Measurements from ENCODE around the gene MYO1D.
A peak's percentile ranks its signal among the peaks of the same experiment; 100 is the strongest.
"Not testable (repeated sequence)": the region's sequence is repeated elsewhere in the genome, so short reads cannot be mapped to it uniquely, and the experiment has no call there.

Gene MYO1D

DNA sequence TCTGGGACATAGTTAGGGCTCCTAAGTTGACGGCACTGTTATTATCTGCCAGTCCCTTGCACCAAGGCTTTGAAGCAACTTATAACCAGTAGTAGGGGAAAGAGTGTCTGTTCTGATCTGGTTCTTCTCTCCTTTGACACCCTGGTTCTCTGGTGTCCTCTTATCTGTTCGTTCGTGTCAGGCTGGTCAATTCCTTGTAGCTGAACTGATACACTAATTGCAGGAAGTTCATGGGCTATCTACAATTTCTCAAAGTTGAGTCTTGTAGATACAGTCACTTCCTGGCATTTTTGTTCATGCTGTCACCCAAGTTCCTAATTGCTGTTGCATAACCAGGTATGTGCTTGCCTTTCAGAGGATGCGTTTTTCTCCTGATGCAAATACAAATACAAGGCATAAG is 17.3 kb upstream of the MYO1D start:
- no peak for DNase-seq (ENCODE audit: low spot score)

DNA sequence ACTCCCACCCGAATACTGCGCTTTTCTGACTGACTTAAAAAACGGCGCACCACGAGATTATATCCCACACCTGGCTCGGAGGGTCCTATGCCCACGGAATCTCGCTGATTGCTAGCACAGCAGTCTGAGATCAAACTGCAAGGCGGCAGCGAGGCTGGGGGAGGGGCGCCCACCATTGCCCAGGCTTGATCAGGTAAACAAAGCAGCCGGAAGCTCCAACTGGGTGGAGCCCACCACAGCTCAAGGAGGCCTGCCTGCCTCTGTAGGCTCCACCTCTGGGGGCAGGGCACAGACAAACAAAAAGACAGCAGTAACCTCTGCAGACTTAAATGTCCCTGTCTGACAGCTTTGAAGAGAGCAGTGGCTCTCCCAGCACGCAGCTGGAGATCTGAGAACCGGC is 10.5 kb upstream of the MYO1D start:
- DNase-seq (ENCODE audit: low spot score) = not testable (repeated sequence)

DNA sequence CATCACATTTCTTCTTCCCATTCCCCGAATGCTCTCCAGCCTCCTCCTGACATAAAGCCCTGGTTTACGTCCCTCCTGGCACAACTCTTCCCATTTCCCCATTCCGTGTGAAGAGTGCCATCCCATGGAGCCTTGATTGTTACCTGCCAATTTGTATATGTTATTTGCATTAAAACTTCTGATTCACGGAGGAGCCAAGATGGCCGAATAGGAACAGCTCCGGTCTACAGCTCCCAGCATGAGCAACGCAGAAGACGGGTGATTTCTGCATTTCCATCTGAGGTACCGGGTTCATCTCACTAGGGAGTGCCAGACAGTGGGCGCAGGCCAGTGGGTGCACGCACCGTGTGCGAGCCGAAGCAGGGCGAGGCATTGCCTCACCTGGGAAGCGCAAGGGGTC is 10.0 kb upstream of the MYO1D start:
- not testable (repeated sequence) for DNase-seq (ENCODE audit: low spot score)

DNA sequence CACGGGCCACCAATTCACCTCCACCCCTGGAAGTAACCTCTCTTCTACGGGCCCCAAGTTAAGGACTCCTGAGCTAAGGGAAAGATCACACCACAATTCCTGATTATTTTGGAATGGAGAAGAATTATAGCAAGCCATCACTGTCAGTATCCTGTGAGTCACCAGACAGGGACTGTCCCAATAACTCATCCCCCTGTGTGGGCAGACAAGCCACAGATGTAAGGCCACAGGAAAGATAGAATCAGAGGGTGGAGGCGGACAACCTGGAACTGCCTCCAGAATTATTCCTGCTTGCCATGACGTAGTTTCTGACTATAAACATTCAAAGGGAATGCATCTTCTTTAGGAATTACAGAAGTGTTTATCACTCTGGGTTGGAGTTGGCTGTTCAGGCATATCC is 5.8 kb upstream of the MYO1D start:
- DNase-seq (ENCODE audit: low spot score) = no peak

DNA sequence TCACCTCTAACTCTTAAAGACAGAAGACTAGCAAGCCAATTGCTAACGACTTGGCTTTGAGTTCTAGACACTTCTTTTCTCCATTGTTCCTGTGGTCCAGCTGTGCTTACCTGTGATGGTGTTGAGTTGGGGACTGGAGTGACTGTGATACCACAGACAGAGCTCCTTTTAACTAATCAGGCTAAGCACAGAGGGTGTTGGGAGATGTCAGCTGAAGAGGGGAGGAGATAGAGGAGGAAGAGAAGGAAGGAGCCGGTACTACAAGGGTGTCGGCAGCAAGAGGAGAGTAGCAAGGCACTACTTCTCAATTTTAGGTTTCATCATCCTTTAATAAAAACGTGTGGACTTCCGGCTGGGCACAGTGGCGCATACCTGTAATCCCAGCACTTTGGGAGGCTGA is 5.1 kb upstream of the MYO1D start:
- DNase-seq (ENCODE audit: low spot score) = no peak

DNA sequence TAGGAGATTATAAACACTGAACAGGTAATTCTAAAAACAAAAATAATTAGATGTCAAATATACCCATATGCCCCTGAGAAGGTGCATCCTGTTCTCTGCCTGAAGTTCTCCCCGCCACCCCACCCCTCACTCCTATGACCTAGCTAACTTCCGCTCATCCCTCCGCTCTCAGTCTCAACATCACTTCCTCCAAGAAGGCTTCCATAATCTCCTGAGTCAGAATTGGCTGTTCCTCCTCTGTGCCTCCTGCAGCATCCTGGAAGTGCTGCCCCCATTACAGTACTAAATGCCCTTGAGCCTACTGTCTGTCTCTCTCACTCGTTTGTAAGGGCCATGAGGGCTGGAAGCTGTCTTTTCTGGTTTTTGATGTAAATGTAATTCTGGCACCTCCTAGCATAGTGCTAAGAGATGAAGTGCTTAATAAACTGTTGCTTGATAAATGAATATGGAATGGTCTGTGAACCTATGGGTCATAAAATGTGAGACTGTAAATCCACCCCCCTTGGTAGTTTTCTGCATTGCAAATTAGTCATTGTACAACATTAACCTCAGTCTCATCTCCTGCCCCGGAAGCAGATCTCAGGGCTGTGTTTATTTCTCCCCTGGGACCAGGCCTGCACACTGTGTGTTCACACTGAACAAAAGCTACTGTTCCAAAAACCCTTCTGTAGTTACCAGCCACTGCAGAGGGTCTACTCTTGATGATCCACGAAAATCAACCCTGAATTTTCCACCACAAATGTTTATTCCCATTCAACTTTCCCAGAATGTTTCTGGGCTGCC is 3.9 kb upstream of the MYO1D start:
- DNase-seq (ENCODE audit: low spot score) = no peak

DNA sequence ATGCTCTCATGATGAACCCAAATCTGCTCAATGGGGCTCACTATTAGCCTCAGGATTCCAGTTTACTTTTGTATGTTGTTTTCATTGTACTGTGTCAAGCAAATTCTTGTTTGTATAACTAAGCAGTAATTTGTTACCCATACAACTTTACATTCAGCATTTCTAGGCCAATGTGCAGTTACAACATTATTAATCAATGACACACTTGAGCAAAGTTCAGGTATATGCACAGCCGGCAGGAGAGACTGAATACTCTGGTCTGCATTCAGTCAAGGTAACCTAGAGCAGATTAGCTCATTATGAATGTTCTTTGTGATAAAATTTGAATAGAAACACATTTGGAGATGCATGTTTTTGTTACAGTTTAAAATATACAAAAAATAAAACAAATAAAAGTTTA is 2.2 kb upstream of the MYO1D start:
- DNase-seq (ENCODE audit: low spot score) = no peak

DNA sequence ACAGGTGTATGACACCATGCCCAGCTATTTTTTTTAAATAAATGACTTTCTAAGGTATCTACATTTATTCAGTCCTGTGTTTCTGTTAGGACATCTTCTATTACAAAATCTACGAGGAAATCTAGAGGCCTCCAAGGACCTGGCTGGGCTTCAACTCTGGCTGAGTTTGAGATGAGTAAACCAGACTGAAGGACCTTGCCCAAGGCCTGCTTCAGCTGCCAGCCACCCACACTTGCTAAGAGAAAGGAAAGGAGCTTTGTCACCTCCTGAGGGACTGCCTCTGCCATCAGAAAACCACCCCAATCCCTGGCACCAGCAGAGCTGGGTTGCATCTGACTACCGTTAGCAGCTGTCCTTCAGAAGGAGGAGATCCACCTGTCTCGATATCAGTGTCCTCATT is 1.3 kb upstream of the MYO1D start:
- DNase-seq (ENCODE audit: low spot score) = no peak

DNA sequence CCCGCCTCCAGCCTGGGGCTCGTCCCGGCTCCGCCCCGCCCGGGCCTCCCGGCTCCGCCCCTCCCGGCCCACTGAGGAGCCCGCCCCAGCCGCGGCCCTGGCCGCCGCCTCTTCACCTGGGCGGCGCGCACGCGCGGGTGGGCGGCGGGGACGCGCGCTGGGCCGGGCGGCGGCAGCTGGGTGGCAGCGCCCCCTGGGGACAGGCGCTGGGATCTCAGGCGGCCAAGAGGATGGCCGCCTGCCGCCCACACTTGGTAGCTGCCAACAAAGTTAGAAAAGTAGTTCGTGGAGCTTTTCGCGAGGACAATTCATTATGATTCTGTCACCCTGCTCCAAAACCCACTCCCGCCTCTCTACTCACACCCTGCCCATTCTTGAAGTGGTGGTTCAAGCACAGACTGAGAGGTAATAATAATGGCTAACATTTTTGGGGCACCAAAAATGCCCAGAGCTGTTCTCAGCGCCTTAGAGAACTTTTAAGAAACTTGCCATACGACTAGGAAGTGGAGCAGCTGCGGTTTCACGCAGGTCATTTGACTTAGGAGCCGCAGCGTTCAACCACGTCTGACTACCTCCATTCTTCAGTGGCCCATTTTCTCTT is 340 bp upstream of the MYO1D start:
- peak; percentile 82 for DNase-seq (ENCODE audit: low spot score)

DNA sequence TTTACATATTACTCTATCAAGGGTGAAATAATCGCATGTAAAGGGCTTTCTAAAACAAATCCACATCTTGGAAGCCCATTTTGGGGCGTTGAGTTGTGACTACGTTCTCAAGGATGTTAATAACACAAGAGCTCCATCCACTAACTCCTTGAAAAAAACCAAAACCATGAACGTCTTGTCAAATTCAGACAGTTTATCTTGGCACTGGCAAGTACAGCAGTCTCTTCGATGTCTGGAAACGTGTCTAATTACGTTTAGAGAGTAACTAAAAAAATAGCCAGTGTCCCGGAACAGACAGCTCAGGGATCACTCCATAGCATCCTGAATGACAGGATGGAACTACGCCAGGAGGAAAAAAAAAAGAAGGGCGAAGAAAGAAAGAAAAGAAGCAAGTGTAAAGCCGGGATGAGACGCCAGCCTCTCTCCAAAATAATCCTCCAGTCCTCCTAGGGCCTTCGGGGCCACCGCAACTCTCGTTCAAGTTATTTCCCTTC is 954 bp downstream of the MYO1D start:
- peak; percentile 62 for DNase-seq (ENCODE audit: low spot score)

DNA sequence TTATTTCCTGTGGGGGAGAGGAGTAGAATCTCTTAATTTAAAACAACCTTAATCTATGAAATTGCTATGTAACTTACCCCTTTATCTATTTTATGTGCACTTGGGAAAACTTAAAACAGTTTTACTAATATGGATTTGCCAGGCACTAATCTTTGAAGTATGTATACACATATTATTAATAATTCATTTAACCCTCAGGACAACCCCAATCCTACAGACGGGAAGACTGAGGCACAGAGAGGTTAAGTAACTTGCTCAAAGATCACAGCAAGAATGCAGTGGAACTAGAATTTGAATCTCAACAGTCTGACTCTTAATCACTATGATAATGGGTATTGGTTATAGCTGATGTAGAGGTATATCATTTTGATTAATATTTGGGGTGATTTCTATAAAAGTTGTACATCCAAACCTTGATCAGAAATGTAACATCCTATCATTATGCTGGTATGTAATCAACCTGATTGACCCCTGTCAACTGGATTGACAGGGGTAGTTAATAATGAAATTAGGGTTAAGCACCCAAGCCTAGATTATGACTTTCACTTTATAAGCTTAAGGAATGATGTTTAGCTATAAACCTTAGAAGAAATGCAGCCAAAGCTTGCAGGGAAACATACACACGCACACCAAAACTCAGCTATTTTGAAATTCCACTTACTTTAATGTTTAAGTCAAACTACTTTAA is 1.6 kb downstream of the MYO1D start:
- no peak for DNase-seq (ENCODE audit: low spot score)

DNA sequence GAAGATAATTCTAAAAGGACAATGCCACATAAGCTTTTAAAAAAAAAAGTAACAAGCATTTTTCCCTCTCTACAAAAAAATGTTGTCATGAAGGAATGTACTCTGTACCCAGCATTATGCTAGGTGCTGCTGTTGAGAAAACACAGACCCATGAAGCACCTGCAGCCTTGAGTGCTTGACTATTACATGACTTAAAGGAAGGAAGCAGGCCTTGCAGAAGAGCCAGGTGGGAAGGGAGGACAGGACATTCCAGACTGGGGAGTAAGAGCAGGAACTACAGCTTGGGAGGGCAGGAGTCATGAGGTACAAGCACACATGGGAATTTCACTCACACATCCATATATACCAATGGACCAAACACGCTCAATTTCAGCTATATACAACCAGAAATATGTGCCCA is 3.8 kb downstream of the MYO1D start:
- no peak for DNase-seq (ENCODE audit: low spot score)

DNA sequence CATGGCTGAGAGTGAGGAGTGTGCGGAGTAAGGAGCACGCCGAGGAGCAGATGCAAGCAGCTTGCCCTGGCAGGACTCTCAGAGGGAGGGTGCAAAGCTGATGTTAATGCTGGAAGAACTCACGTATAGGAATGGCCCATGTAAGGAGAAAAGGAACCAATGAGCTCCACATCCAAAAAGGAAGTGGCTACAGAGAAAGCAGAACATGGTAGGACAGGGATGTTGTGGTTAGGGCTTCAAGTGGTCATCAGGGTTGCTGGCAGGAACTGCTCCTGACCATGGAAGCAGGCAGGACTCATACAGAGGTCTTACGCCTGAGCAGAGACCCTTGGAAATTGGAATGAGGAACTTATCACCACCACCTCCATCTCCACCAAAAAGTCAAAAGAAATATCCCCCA is 5.2 kb downstream of the MYO1D start:
- DNase-seq (ENCODE audit: low spot score) = peak; percentile 78

DNA sequence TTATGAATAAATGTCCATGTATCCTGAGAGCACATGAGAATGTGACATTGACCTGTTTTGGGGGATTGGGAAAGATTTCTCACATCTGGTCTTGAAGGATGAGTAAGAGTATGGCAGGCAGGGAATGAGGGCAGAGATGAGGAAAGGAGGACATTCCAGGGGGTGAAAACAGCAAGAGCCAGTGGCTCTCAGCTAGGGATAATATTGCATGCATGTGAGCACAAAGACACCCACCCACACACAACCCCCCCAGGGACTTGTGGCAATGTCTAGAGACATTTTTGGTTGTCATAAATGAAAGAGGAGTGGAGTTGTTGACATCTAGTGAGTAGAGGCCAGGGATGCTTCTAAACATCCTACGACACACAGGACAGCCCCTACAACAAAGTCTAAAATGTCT is 6.0 kb downstream of the MYO1D start:
- no peak for DNase-seq (ENCODE audit: low spot score)

DNA sequence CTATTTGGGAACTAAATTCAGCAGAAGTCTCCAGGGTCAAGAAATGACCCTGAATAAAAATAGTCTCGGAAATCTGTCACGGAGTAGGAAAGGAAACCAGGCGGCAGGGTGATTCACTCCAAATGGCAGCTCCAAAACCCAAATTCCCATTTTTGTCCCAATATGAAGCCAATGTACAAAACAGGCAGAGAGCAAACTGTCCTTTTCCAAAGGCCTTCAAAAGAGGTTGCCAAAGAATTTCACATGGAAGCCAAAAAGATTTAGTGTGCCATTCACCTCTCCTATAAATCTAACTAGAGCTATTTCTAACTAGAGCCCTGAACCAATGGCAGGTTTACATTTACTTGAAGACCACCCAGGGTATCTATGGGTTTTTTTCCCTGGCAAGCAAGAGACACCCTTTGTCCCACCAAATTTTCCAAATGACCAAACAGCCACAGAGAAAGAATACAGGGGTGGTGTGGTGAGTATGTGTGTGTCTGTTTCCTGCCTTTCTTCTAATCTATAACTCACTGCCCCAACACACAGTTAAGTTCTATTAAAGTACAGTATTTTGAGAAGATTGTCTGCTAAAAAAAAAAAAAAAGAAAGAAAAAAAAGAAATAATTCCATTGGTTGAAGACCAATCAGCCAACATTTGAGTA is 6.8 kb downstream of the MYO1D start:
- DNase-seq (ENCODE audit: low spot score) = no peak

DNA sequence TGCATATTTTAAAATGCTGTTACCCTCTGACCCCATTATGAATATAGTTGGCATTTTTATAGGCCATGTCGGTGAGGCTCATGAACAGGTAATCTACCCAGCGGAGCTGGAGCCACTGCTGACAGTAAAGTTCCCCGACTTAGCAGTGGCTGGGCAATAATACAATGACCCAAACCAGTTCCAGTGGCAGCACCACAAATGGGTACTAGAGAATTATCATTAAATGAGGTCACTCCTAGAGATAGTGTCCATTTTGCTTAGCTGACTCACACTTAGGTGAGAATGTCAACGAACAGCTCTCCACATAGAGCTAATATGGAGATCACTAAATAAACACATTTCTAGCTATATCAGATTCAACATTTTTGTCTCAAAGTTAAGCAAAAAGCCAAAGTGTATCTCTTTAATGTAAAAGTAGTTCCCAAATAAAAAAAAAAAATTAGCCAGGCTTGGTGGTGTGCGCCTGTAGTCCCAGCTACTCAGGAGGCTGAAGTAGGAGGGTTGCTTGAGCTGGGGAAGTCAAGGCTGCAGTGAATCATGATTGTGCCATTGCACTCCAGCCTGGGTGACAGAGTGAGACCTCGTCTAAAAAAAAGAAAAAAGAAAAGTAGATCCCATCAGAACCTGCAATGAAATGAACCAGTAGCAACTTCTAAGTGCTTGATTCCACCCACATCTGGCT is 7.4 kb downstream of the MYO1D start:
- DNase-seq (ENCODE audit: low spot score) = no peak

DNA sequence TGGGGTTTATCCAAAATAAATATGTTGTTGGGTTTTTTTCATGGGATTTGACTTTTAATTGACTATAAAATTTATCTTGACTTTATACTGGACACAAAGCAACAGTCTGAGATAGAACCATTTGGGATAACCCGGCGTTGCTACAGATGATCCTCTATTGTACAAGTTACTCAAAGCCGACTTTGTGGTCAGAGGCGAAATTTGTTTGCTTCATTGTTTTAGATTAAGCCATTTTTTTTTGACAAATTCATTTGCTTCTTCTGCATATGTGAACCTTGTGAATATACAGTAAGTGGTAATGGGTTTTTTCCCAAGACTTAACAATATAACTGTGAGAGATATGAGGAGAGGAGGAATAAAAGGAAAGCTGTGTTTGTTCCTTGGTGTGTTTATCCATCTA is 11.8 kb downstream of the MYO1D start:
- peak; percentile 90 for DNase-seq (ENCODE audit: low spot score)

DNA sequence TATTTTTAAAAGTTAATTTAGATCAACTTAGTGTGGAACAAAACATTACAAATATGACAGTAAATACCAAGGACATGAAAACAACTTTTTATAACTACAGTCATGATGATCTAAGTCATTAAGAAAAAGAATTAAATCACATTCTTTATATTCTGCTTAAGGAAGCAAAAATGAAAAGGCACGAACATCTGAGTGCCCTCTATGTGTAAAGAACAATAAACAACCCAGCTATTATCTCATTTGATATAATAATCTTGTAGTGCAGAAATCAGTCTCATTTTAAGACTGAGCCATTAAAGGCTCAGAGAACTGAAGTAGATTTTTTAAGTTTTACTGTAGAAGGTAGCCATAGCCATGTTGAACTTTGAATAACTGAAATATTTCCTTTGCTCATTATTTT is 13.4 kb downstream of the MYO1D start:
- DNase-seq (ENCODE audit: low spot score) = no peak

DNA sequence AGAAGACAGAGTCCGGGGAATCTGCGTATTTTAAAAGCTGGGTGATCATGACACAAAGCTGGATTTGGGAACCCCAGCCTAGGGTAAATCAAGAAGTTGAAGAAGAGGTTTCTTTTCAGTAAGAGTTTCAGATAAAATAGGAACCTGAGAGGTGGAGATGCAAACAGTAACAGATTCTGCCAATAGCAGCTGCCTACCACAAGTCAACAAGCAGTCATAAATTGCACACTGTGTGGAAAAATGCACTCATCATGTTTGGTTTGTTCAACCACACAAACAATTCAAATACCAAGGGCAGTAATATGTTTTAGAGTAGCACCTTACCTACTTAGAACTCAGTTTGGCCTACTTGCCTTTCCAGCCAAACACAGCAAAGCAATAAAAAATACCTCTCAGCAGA is 14.0 kb downstream of the MYO1D start:
- no peak for DNase-seq (ENCODE audit: low spot score)

DNA sequence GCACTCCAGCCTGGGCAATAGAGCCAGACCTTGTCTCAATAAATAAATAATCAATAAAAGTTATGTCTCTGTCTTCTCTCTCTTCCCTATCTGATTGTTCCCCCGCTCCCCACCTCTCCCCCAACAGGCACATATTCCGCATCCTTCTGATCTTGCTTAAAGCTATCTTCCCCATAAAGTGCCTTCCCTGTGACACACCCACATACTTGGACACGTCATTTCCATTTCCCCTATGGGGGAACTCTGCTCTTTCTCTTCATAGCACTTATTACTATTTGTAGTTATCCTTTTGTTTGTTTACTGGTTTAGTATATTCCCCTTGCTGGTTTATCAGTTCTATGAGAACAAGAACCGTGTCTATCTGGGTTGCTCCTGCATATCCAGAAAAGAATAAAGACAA is 14.9 kb downstream of the MYO1D start:
- no peak for DNase-seq (ENCODE audit: low spot score)

DNA sequence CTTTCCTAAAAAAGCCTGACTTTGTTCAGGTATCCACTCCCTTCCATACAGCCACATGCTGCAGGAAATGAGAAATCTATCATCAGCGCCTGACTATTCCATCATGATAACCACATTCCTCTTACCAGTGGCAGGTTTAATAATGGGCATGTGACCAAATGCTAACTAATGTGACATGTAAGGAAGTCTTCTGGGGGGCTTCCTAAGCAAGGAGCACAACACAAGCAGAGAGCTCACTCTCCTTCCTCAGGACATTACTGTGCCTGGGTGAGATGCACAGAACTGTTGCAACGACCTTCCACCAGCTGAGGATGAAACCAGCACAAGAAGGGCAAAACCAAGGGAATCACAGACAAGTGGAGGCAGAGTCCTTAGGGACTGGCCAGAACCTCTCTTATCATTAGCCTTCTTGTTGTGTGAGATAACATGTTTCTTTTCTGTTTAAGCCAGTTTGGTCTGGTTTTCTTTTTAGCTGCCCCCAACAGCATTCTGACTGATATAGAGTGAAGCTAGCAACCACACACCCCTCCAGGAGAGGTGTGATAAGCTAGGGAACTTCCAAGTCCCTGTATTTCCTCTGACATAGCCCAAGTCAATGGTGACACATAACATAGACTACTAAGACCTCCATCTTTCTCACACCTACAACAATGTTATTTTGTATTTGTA is 16.9 kb downstream of the MYO1D start:
- no peak for DNase-seq (ENCODE audit: low spot score)

DNA sequence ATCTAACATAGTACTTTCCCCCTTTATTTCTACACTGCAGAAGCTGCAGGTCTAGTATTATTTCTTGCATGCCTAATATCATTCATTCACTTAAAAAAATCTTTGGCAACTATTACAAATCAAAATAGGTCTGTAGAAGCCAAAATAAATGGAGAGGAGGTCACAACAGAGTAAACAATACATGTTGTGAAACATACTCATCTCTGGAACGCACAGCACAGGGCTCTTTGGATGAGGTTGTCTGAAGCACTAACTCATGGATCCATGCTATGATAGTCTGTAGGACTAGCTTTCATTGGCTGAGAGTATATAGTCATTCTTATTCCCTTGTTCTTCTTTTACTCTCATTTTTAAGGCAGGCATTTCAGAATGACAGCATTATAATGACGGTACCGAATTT is 21.3 kb downstream of the MYO1D start:
- no peak for DNase-seq (ENCODE audit: low spot score)
